Karpas-422 (cell line): Measurements from ENCODE around the gene ADAMTS7. TPM values are rescaled to one million over a fixed set of nuclear protein-coding genes. Genes with fewer than 3 reads are reported as not detected.
"Not testable (repeated sequence)": the region's sequence is repeated elsewhere in the genome, so short reads cannot be mapped to it uniquely, and the experiment has no call there.

Experiments used
- DNase-seq: peaks from one replicate; pipeline ENCODE4 v3.0.0-alpha.2; 2015
- H2AFZ ChIP-seq: fragments of 200-600 bp; sonication (generic); 2 replicates; pipeline ENCODE4 v1.6.1; 2014; ENCODE audit warnings: antibody characterized with exemption, low read length, mixed read lengths
- H3K27ac ChIP-seq: fragments of 200-600 bp; sonication (generic); 2 replicates; pipeline ENCODE4 v1.5.1; 2014; ENCODE audit warnings: mild to moderate bottlenecking, low read length, moderate library complexity
- H3K27me3 ChIP-seq: fragments of 200-600 bp; sonication (generic); 2 replicates; pipeline ENCODE4 v1.6.1; 2014; ENCODE audit warnings: low read length, mixed read lengths
- H3K36me3 ChIP-seq: fragments of 200-600 bp; sonication (generic); 2 replicates; pipeline ENCODE4 v1.6.1; 2014; ENCODE audit warnings: low read length, mixed read lengths; ENCODE audit not compliant: insufficient read depth
- H3K4me1 ChIP-seq: fragments of 200-600 bp; sonication (generic); 2 replicates; pipeline ENCODE4 v1.6.1; 2014; ENCODE audit warnings: mild to moderate bottlenecking, low read length, mixed read lengths
- H3K4me2 ChIP-seq: fragments of 200-600 bp; sonication (generic); 2 replicates; pipeline ENCODE4 v1.6.1; 2014; ENCODE audit warnings: low read length, low read depth, mild to moderate bottlenecking; ENCODE audit not compliant: poor library complexity, severe bottlenecking
- H3K4me3 ChIP-seq: fragments of 200-600 bp; sonication (generic); 2 replicates; pipeline ENCODE4 v1.5.1; 2014; ENCODE audit warnings: mild to moderate bottlenecking, antibody characterized with exemption, low read length, mixed read lengths
- H3K79me2 ChIP-seq: fragments of 200-600 bp; sonication (generic); 2 replicates; pipeline ENCODE4 v1.6.1; 2014; ENCODE audit warnings: mild to moderate bottlenecking, low read length, mixed read lengths
- H3K9ac ChIP-seq: fragments of 200-600 bp; sonication (generic); 2 replicates; pipeline ENCODE4 v1.6.0; 2014; ENCODE audit warnings: low read length
- H3K9me2 ChIP-seq: fragments of 200-600 bp; sonication (generic), shearing (Covaris generic); replicated peaks from 2 replicates; pipeline ENCODE4 v1.6.0; 2014; ENCODE audit warnings: mild to moderate bottlenecking, low read length, moderate library complexity; ENCODE audit not compliant: insufficient read depth
- H3K9me3 ChIP-seq: fragments of 300-700, 200-600 bp; sonication (generic); 2 replicates; pipeline ENCODE4 v1.6.1; 2014; ENCODE audit warnings: low read length, mixed read lengths
- H4K20me1 ChIP-seq: fragments of 200-600 bp; sonication (generic); 2 replicates; pipeline ENCODE4 v1.6.1; 2014; ENCODE audit warnings: mild to moderate bottlenecking, antibody characterized with exemption, low read length, low read depth; ENCODE audit not compliant: insufficient read depth
- total RNA-seq: library from RNA; depleted of rRNA; stranded (reverse); fragments of >200 nt; shearing (Covaris generic); gene quantifications from 2 replicates; pipeline ENCODE4 v1.2.3, GENCODE V29; 2014; ENCODE audit warnings: low replicate concordance

ADAMTS7 gene
- total RNA-seq, 1 experiment from 2014 or later = 0.75 TPM

- Histone ChIP-seq H3K4me1 (no peaks in the 10 kb centered on the region), H2AFZ (no peak overlapping the region), H3K9ac (no peak overlapping the region), H3K9me2 (no peaks in the 10 kb centered on the region), H3K27me3 (no peaks in the 10 kb centered on the region), H4K20me1 (no peaks in the 10 kb centered on the region), H3K4me2 (no peak overlapping the region), H3K79me2 (no peaks in the 10 kb centered on the region), H3K9me3 (no peaks in the 10 kb centered on the region), H3K36me3 (no peaks in the 10 kb centered on the region), H3K27ac (no peak overlapping the region), H3K4me3 (no peak overlapping the region)
- DNase-seq = no peak
Measured at GRCh38 chr15:78811825-78812183, 540 bp upstream of the ADAMTS7 start.

GRCh38 chr15:78810362-78811123 lies 721 bp downstream of the ADAMTS7 start:
- Histone ChIP-seq H4K20me1 (no peaks in the 10 kb centered on the region), H3K9me2 (no peaks in the 10 kb centered on the region), H2AFZ (no peak overlapping the region), H3K27ac (no peak overlapping the region), H3K4me2 (no peak overlapping the region), H3K36me3 (no peaks in the 10 kb centered on the region), H3K9ac (no peak overlapping the region), H3K27me3 (no peaks in the 10 kb centered on the region), H3K4me3 (no peak overlapping the region), H3K79me2 (no peaks in the 10 kb centered on the region), H3K9me3 (no peaks in the 10 kb centered on the region), H3K4me1 (no peaks in the 10 kb centered on the region)
- DNase-seq = no peak

DNA sequence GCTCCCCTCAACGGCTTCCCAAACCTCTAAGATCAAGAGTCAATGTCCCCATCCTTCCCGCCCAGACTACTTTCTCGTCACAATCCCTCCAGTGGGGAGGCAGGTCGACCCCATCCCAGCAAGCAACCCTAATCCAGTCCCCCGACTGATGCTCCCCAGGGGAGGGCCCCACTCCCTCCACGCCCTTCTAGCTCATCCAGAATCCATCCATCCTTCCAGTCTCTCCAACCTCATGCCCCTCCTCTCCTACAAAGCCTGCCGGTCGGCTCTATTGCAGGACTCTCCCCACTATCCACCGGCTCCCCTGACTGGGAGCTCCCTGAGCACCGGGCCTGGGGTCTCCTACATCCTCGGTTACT lies 1.3 kb downstream of the ADAMTS7 start:
- DNase-seq = no peak
- H3K4me3 ChIP-seq = no peak overlapping the region
- no peak overlapping the region for H3K4me2 ChIP-seq
- H3K4me1 ChIP-seq = no peaks in the 10 kb centered on the region
- H3K36me3 ChIP-seq = no peaks in the 10 kb centered on the region
- no peaks in the 10 kb centered on the region for H4K20me1 ChIP-seq
- no peak overlapping the region for H3K9ac ChIP-seq
- H2AFZ ChIP-seq = no peak overlapping the region
- H3K9me3 ChIP-seq = no peaks in the 10 kb centered on the region
- no peaks in the 10 kb centered on the region for H3K9me2 ChIP-seq
- no peak overlapping the region for H3K27ac ChIP-seq
- H3K27me3 ChIP-seq = no peaks in the 10 kb centered on the region
- no peaks in the 10 kb centered on the region for H3K79me2 ChIP-seq

DNA sequence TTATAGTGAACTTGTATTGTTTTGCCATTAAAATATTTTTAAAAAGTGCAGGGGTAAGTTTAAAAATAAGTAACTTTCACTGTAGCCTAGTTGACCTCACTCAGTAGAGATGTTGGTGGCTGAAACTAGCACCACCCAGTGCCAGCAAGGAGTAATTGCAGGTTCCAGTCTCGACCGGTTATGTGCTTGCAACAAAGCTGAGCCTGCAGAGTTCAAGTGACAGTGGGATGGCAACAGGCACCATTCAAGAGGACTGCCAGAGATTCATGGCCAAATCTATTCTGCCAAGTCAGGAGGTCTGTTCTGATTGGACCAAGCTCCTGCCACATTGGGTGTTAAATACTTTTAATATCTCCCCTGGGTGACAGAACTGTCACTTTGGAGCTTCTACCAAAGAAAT lies 2.7 kb downstream of the ADAMTS7 start:
- no peak overlapping the region for H2AFZ ChIP-seq
- H3K9ac ChIP-seq = no peak overlapping the region
- H3K4me1 ChIP-seq = no peaks in the 10 kb centered on the region
- H3K79me2 ChIP-seq = no peaks in the 10 kb centered on the region
- H3K4me2 ChIP-seq = no peak overlapping the region
- H3K36me3 ChIP-seq = no peaks in the 10 kb centered on the region
- no peak overlapping the region for H3K27ac ChIP-seq
- H3K9me2 ChIP-seq = no peaks in the 10 kb centered on the region
- no peak overlapping the region for H3K4me3 ChIP-seq
- no peaks in the 10 kb centered on the region for H3K27me3 ChIP-seq
- no peaks in the 10 kb centered on the region for H3K9me3 ChIP-seq
- H4K20me1 ChIP-seq = no peaks in the 10 kb centered on the region
- DNase-seq = peak; percentile 82

GRCh38 chr15:78807359-78807758 lies 3.9 kb downstream of the ADAMTS7 start:
- Histone ChIP-seq H3K4me2 (no peak overlapping the region), H3K9ac (no peak overlapping the region), H3K4me1 (no peaks in the 10 kb centered on the region), H3K9me2 (no peaks in the 10 kb centered on the region), H3K27ac (no peak overlapping the region), H3K9me3 (no peaks in the 10 kb centered on the region), H4K20me1 (no peaks in the 10 kb centered on the region), H2AFZ (no peak overlapping the region), H3K27me3 (no peaks in the 10 kb centered on the region), H3K4me3 (no peak overlapping the region), H3K36me3 (no peaks in the 10 kb centered on the region), H3K79me2 (no peaks in the 10 kb centered on the region)
- no peak for DNase-seq

DNA sequence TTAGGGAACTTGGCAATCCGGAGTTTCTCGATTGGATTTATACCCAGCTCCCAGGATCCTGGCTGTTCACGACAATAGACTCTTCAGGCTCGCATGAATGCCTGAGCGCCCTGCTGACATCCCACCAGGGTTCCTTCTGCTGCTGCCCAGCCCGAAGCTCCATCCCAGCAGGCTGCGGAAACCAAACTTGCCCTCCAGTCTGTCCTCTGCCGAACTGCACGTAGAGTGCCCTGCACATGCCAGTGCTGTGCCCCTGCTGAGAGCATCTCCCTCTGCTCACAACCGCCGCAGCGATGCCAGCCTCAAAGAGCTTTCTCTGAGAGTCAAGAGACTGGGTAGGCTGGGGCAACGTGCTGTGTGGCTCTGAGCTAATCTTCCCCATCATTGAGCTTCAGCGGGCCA lies 6.9 kb downstream of the ADAMTS7 start:
- H2AFZ ChIP-seq = no peak overlapping the region
- H3K4me2 ChIP-seq = no peak overlapping the region
- no peaks in the 10 kb centered on the region for H3K36me3 ChIP-seq
- H3K79me2 ChIP-seq = no peaks in the 10 kb centered on the region
- no peaks in the 10 kb centered on the region for H3K9me2 ChIP-seq
- H3K27me3 ChIP-seq = no peaks in the 10 kb centered on the region
- no peak overlapping the region for H3K9ac ChIP-seq
- no peaks in the 10 kb centered on the region for H4K20me1 ChIP-seq
- H3K4me1 ChIP-seq = no peaks in the 10 kb centered on the region
- H3K4me3 ChIP-seq = no peak overlapping the region
- no peak overlapping the region for H3K27ac ChIP-seq
- H3K9me3 ChIP-seq = no peaks in the 10 kb centered on the region
- no peak for DNase-seq

GRCh38 chr15:78800806-78801205 lies 10.5 kb downstream of the ADAMTS7 start:
- H3K4me2 ChIP-seq = no peak overlapping the region
- H3K36me3 ChIP-seq = no peaks in the 10 kb centered on the region
- H3K4me3 ChIP-seq = no peak overlapping the region
- no peaks in the 10 kb centered on the region for H3K27me3 ChIP-seq
- no peak overlapping the region for H3K27ac ChIP-seq
- no peak for DNase-seq
- H2AFZ ChIP-seq = no peak overlapping the region
- no peaks in the 10 kb centered on the region for H4K20me1 ChIP-seq
- H3K9me2 ChIP-seq = no peaks in the 10 kb centered on the region
- no peaks in the 10 kb centered on the region for H3K9me3 ChIP-seq
- H3K79me2 ChIP-seq = no peaks in the 10 kb centered on the region
- H3K4me1 ChIP-seq = no peaks in the 10 kb centered on the region
- H3K9ac ChIP-seq = no peak overlapping the region

GRCh38 chr15:78800189-78800588 lies 11.1 kb downstream of the ADAMTS7 start:
- H3K9me2 ChIP-seq = no peaks in the 10 kb centered on the region
- H3K4me2 ChIP-seq = no peak overlapping the region
- H4K20me1 ChIP-seq = no peaks in the 10 kb centered on the region
- no peak overlapping the region for H3K27ac ChIP-seq
- H3K9ac ChIP-seq = no peak overlapping the region
- H3K4me1 ChIP-seq = no peaks in the 10 kb centered on the region
- H3K36me3 ChIP-seq = no peaks in the 10 kb centered on the region
- no peaks in the 10 kb centered on the region for H3K79me2 ChIP-seq
- no peaks in the 10 kb centered on the region for H3K27me3 ChIP-seq
- H3K9me3 ChIP-seq = no peaks in the 10 kb centered on the region
- H3K4me3 ChIP-seq = no peak overlapping the region
- DNase-seq = no peak
- H2AFZ ChIP-seq = no peak overlapping the region

DNA sequence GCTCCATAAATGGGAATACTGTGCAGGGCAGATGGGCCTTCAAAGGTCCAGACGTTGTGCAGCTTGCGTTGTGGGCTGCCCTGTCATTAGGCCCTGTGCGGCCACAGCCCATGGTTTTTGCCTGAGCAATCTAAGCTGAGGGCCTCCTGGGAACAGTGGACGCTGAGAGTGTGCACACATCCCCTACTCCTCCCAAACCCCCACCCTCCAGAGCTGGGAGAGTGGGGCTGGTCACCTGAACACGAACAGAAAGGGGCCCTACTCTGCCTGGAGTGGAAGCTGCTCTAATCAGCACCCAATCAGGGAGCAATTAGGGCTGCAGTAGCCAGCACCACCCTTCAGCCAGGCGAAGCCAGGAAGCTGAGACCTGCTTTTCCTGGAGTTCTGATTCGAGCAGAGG lies 12.2 kb downstream of the ADAMTS7 start:
- H3K9me2 ChIP-seq, H3K4me3 ChIP-seq, H3K4me2 ChIP-seq, H3K79me2 ChIP-seq, H3K36me3 ChIP-seq, H2AFZ ChIP-seq, H3K27ac ChIP-seq, H3K4me1 ChIP-seq, H3K9me3 ChIP-seq, DNase-seq, H4K20me1 ChIP-seq, H3K9ac ChIP-seq, H3K27me3 ChIP-seq: not testable (repeated sequence)
